HEK293 (cell line): ENCODE data around the gene MTTP.

Experiments used
- HOXC10 ChIP-seq: sonication (generic); formaldehyde crosslinking; IDR thresholded peaks from 2 replicates; pipeline ENCODE4 v1.8.1; 2023; ENCODE audit warnings: mild to moderate bottlenecking, missing genetic modification reagents
- KLF8 ChIP-seq: fragments of 450-650 bp; formaldehyde crosslinking; IDR thresholded peaks from 2 replicates; pipeline ENCODE4 v1.5.1; 2016; ENCODE audit warnings: missing biosample characterization, missing genetic modification characterization
- KLF9 ChIP-seq: fragments of 450-650 bp; formaldehyde crosslinking; IDR thresholded peaks from 2 replicates; pipeline ENCODE4 v1.5.1; 2016; ENCODE audit warnings: missing biosample characterization, missing genetic modification characterization, low read depth
- SALL2 ChIP-seq: fragments of 450-650 bp; formaldehyde crosslinking; IDR thresholded peaks from 2 replicates; pipeline ENCODE4 v1.5.0; 2017; ENCODE audit warnings: missing biosample characterization, mild to moderate bottlenecking, missing genetic modification characterization, borderline replicate concordance
- YY2 ChIP-seq: fragments of 450-650 bp; formaldehyde crosslinking; IDR thresholded peaks from 2 replicates; pipeline ENCODE4 v1.5.1; 2016; ENCODE audit warnings: missing biosample characterization, missing genetic modification characterization
- ZBTB1 ChIP-seq: fragments of 450-650 bp; formaldehyde crosslinking; IDR thresholded peaks from 2 replicates; pipeline ENCODE4 v1.5.1; 2016; ENCODE audit warnings: missing biosample characterization, missing genetic modification characterization
- ZNF24 ChIP-seq: fragments of 450-650 bp; formaldehyde crosslinking; IDR thresholded peaks from 2 replicates; pipeline ENCODE4 v1.5.1; 2016; ENCODE audit warnings: missing biosample characterization, missing genetic modification characterization
- ZNF510 ChIP-seq: fragments of 450-650 bp; formaldehyde crosslinking; IDR thresholded peaks from 2 replicates; pipeline ENCODE4 v1.5.1; 2018; ENCODE audit warnings: mild to moderate bottlenecking, missing genetic modification characterization, missing biosample characterization; ENCODE audit not compliant: insufficient replicate concordance
- ZNF837 ChIP-seq: fragments of 450-650 bp; formaldehyde crosslinking; IDR thresholded peaks from 2 replicates; pipeline ENCODE4 v1.5.1; 2016; ENCODE audit warnings: missing biosample characterization, missing genetic modification characterization
- ZSCAN16 ChIP-seq: fragments of 450-650 bp; formaldehyde crosslinking; IDR thresholded peaks from 2 replicates; pipeline ENCODE4 v1.5.1; 2016; ENCODE audit warnings: missing biosample characterization, missing genetic modification characterization
- TF ChIP-seq, protein P1 (sequence below): fragments of 450-650 bp; formaldehyde crosslinking; IDR thresholded peaks from 2 replicates; pipeline ENCODE4 v1.5.1; 2016; ENCODE audit warnings: missing biosample characterization, missing genetic modification characterization
- TF ChIP-seq, protein P2 (sequence below): fragments of 450-650 bp; formaldehyde crosslinking; IDR thresholded peaks from 2 replicates; pipeline ENCODE4 v1.5.1; 2016; ENCODE audit warnings: missing biosample characterization, missing genetic modification characterization
- TF ChIP-seq, protein P3 (sequence below): fragments of 450-650 bp; formaldehyde crosslinking; IDR thresholded peaks from 2 replicates; pipeline ENCODE4 v1.5.1; 2016; ENCODE audit warnings: missing biosample characterization, missing genetic modification characterization

DNA sequence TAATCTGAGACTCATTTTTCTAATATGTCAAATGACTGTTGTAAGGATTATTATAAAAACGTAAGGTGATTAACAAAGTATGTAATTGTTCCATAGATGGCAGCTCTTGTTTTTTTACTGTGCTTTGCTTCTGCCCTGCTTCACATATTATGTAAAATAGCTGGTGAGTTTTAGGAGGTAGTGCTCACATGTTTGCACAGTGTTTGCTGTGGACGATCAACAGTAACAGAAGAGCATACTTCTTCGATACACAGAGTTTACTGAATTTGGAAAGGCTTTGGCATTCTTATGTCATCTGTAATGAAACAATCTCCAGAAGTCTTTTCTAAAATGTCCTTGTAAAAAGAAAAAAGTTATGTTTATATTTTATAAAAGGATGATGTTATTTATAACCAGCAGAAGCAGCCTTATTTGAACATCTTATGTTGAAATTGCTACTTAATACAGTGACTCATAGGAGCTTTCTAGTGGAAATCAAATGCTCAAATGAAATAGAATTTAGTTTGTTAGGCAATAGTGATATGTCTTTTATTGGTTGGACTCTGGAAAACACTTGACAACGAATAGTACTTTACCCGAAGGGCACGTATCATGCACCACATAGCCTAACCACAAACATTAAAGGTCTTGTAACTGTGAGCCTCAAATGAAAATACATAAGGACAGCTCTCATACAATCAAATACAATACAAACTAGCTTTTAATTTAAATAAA is 1.9 kb upstream of the MTTP start:
- TF ChIP-seq HOXC10 (CRISPR knock-in tag) (no peak), ZNF24 (tag by site-specific recombination) (no peak), ZNF837 (tag by site-specific recombination) (no peak), ZNF510 (tag by site-specific recombination) (no peak), ZSCAN16 (tag by site-specific recombination) (no peak), SALL2 (tag by site-specific recombination) (no peak), YY2 (no peak), KLF9 (tag by site-specific recombination) (no peak), ZBTB1 (tag by site-specific recombination) (no peak), KLF8 (tag by site-specific recombination) (no peak)
- TF ChIP-seq, protein P1, sequence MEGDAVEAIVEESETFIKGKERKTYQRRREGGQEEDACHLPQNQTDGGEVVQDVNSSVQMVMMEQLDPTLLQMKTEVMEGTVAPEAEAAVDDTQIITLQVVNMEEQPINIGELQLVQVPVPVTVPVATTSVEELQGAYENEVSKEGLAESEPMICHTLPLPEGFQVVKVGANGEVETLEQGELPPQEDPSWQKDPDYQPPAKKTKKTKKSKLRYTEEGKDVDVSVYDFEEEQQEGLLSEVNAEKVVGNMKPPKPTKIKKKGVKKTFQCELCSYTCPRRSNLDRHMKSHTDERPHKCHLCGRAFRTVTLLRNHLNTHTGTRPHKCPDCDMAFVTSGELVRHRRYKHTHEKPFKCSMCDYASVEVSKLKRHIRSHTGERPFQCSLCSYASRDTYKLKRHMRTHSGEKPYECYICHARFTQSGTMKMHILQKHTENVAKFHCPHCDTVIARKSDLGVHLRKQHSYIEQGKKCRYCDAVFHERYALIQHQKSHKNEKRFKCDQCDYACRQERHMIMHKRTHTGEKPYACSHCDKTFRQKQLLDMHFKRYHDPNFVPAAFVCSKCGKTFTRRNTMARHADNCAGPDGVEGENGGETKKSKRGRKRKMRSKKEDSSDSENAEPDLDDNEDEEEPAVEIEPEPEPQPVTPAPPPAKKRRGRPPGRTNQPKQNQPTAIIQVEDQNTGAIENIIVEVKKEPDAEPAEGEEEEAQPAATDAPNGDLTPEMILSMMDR (tag by site-specific recombination): no peak
- TF ChIP-seq, protein P2, sequence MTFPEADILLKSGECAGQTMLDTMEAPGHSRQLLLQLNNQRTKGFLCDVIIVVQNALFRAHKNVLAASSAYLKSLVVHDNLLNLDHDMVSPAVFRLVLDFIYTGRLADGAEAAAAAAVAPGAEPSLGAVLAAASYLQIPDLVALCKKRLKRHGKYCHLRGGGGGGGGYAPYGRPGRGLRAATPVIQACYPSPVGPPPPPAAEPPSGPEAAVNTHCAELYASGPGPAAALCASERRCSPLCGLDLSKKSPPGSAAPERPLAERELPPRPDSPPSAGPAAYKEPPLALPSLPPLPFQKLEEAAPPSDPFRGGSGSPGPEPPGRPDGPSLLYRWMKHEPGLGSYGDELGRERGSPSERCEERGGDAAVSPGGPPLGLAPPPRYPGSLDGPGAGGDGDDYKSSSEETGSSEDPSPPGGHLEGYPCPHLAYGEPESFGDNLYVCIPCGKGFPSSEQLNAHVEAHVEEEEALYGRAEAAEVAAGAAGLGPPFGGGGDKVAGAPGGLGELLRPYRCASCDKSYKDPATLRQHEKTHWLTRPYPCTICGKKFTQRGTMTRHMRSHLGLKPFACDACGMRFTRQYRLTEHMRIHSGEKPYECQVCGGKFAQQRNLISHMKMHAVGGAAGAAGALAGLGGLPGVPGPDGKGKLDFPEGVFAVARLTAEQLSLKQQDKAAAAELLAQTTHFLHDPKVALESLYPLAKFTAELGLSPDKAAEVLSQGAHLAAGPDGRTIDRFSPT (tag by site-specific recombination): no peak
- TF ChIP-seq, protein P3, sequence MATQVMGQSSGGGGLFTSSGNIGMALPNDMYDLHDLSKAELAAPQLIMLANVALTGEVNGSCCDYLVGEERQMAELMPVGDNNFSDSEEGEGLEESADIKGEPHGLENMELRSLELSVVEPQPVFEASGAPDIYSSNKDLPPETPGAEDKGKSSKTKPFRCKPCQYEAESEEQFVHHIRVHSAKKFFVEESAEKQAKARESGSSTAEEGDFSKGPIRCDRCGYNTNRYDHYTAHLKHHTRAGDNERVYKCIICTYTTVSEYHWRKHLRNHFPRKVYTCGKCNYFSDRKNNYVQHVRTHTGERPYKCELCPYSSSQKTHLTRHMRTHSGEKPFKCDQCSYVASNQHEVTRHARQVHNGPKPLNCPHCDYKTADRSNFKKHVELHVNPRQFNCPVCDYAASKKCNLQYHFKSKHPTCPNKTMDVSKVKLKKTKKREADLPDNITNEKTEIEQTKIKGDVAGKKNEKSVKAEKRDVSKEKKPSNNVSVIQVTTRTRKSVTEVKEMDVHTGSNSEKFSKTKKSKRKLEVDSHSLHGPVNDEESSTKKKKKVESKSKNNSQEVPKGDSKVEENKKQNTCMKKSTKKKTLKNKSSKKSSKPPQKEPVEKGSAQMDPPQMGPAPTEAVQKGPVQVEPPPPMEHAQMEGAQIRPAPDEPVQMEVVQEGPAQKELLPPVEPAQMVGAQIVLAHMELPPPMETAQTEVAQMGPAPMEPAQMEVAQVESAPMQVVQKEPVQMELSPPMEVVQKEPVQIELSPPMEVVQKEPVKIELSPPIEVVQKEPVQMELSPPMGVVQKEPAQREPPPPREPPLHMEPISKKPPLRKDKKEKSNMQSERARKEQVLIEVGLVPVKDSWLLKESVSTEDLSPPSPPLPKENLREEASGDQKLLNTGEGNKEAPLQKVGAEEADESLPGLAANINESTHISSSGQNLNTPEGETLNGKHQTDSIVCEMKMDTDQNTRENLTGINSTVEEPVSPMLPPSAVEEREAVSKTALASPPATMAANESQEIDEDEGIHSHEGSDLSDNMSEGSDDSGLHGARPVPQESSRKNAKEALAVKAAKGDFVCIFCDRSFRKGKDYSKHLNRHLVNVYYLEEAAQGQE: no peak
